Activated CD4-positive, alpha-beta T cell treated with anti-CD3 and anti-CD28 coated beads, Interleukin-2, amount 50 U/mL, for 1 hour (primary cell): ENCODE measurements around the gene CCNF.
"Not testable (repeated sequence)": the region's sequence is repeated elsewhere in the genome, so short reads cannot be mapped to it uniquely, and the experiment has no call there.

Source experiments
- DNase-seq: peaks from one replicate; pipeline ENCODE4 v3.0.0-alpha.2; 2020

Gene CCNF

GRCh38 chr16:2429034-2429770 is at the start of gene CCNF:
CCNF (plus strand) TSS chr16:2429447; CDS start chr16:2429482, 35 bp downstream.
- DNase-seq, result peak; percentile 98

- no peak for DNase-seq
These were observed 45.7 kb upstream of the CCNF start for GRCh38 chr16:2383501-2383900.

- DNase-seq, result no peak
These were observed 44.8 kb upstream of the CCNF start for GRCh38 chr16:2384426-2384825.

- DNase-seq, result no peak
These were observed 43.9 kb upstream of the CCNF start for GRCh38 chr16:2385190-2385836.

GRCh38 chr16:2385982-2386381 is 43.3 kb upstream of the CCNF start:
- DNase-seq, result not testable (repeated sequence)

- no peak for DNase-seq
These were observed 42.3 kb upstream of the CCNF start for GRCh38 chr16:2386990-2387389.

- DNase-seq, result no peak
These were observed 40.9 kb upstream of the CCNF start for GRCh38 chr16:2388139-2388874.

GRCh38 chr16:2388875-2389433 is 40.3 kb upstream of the CCNF start:
- DNase-seq, result no peak

GRCh38 chr16:2392025-2392424 is 37.2 kb upstream of the CCNF start:
- no peak for DNase-seq

- no peak for DNase-seq
These were observed 30.7 kb upstream of the CCNF start for GRCh38 chr16:2398520-2398919.

GRCh38 chr16:2404099-2404498 is 25.1 kb upstream of the CCNF start:
- no peak for DNase-seq

- no peak for DNase-seq
These were observed 14.2 kb upstream of the CCNF start for GRCh38 chr16:2415085-2415484.

- no peak for DNase-seq
These were observed 9.2 kb upstream of the CCNF start for GRCh38 chr16:2420035-2420434.

GRCh38 chr16:2422123-2422867 is 7.0 kb upstream of the CCNF start:
- no peak for DNase-seq

- no peak for DNase-seq
These were observed 4.9 kb upstream of the CCNF start for GRCh38 chr16:2424061-2425007.

GRCh38 chr16:2425008-2425518 is 4.2 kb upstream of the CCNF start:
- DNase-seq, result no peak

- no peak for DNase-seq
These were observed 3.3 kb upstream of the CCNF start for GRCh38 chr16:2425825-2426430.

- DNase-seq, result no peak
These were observed 2.3 kb upstream of the CCNF start for GRCh38 chr16:2426941-2427361.

- DNase-seq, result no peak
These were observed 1.7 kb upstream of the CCNF start for GRCh38 chr16:2427526-2427925.

- DNase-seq, result peak; percentile 11
These were observed 1.0 kb upstream of the CCNF start for GRCh38 chr16:2428051-2428783.

- no peak for DNase-seq
These were observed 538 bp upstream of the CCNF start for GRCh38 chr16:2428784-2429033.
